ENCODE results near the gene NCBP1. TPM values are rescaled to one million over a fixed set of nuclear protein-coding genes. Genes with fewer than 3 reads are reported as not detected.

NCBP1 gene
- total RNA-seq, 2 donors from 2014 or later, result 16.1 to 28.7 TPM

DNA sequence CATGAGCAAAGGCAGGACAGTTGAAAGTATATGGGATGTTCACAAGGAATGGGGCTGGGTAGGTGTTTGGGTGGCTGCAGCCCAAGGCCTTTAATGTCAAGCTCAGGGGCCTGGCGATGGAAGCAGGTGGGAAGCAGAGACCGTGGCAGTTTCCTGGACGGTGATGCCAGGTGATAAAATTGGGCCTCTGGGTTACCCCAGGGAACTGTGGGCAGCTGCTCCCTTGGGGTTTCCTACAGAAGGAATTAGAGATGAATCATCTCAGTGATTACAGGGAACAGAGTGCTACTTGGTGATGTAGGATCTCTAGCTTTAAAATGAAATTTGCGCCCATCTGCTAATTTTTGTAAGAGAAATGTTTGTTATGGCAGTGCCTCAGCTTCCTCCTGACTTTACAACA lies 39.7 kb upstream of the NCBP1 start:
- no peak for ATAC-seq (ENCODE audit: insufficient number of reproducible peaks, low FRiP score, low read depth)
- TF ChIP-seq, protein P1, sequence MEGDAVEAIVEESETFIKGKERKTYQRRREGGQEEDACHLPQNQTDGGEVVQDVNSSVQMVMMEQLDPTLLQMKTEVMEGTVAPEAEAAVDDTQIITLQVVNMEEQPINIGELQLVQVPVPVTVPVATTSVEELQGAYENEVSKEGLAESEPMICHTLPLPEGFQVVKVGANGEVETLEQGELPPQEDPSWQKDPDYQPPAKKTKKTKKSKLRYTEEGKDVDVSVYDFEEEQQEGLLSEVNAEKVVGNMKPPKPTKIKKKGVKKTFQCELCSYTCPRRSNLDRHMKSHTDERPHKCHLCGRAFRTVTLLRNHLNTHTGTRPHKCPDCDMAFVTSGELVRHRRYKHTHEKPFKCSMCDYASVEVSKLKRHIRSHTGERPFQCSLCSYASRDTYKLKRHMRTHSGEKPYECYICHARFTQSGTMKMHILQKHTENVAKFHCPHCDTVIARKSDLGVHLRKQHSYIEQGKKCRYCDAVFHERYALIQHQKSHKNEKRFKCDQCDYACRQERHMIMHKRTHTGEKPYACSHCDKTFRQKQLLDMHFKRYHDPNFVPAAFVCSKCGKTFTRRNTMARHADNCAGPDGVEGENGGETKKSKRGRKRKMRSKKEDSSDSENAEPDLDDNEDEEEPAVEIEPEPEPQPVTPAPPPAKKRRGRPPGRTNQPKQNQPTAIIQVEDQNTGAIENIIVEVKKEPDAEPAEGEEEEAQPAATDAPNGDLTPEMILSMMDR (IDR thresholded peaks at IDR 0.05), result no peak
- peak overlapping the region; percentile 17 to 47 for H3K27ac ChIP-seq
- no peak for DNase-seq (ENCODE audit: low spot score)
- H3K4me1 ChIP-seq (ENCODE audit: control insufficient read depth in 1 of 2, low read depth in 2 of 2), result peaks cover 29 to 46% of the 10 kb centered on the region in 2 donors
- no peaks in the 10 kb centered on the region for H3K9me3 ChIP-seq
- H3K36me3 ChIP-seq, result peaks cover 4% of the 10 kb centered on the region
- no peak overlapping the region for H3K4me3 ChIP-seq
- no peaks in the 10 kb centered on the region for H3K27me3 ChIP-seq (replicated peaks; ENCODE audit: insufficient read depth)

DNA sequence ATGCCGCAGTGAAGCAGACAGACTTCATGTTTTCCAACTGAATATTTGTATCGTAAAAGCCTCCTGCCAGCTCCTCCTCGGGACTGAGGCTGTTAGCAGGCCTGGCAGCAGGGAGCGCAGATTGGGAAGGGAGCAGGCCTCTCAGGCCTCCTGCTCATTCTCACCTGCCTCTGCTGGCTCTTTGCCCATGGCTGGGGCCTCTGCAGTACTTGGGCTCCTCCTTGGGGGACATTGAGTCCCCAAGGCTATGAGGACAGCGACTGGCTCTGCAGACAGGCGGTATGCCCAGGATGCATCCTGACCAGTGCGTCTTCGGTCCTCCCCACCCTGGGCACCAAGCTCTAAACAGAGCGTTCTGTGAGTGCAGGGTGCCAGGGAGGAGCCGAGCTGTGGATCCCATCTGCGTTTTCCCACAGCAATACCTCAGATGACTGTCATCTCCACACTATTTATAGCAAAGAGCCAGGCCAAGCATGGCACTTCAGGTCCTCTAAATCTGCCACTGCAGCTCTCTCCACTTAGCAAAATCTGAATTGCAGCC lies 39.2 kb upstream of the NCBP1 start:
- ATAC-seq (ENCODE audit: insufficient number of reproducible peaks, low FRiP score, low read depth) (no peak), DNase-seq (ENCODE audit: low spot score) (no peak)
- no peaks in the 10 kb centered on the region for H3K9me3 ChIP-seq
- no peak overlapping the region for H3K4me3 ChIP-seq
- peaks cover 29 to 47% of the 10 kb centered on the region in 2 donors for H3K4me1 ChIP-seq (ENCODE audit: control insufficient read depth in 1 of 2, low read depth in 2 of 2)
- peaks cover 7% of the 10 kb centered on the region for H3K36me3 ChIP-seq
- peak overlapping the region; percentile 17 to 47 for H3K27ac ChIP-seq
- TF ChIP-seq, protein P1 (IDR thresholded peaks at IDR 0.05), result no peak
- H3K27me3 ChIP-seq (replicated peaks; ENCODE audit: insufficient read depth), result no peaks in the 10 kb centered on the region

DNA sequence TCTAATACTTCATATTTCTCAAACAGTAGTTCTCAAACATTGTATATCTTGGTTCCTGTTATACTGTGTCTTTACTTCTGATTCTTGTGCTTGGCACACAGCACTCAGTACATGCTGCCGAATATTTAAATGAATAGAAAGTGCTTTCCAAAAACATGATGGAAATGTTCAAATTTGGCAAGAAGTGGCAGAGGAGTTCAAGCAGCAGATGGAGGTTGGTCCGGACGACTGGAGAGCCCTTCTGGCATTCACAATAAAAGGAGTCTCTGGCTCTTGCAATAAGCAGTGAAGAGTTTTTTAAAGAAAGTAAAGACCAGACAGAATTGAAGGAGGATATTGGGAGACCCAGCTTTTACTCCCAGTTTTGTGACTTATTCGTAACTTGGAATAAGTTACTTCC lies 36.7 kb upstream of the NCBP1 start:
- no peak for ATAC-seq (ENCODE audit: insufficient number of reproducible peaks, low FRiP score, low read depth)
- H3K4me3 ChIP-seq, result peak overlapping the region; percentile 25
- peaks cover 29 to 47% of the 10 kb centered on the region in 2 donors for H3K4me1 ChIP-seq (ENCODE audit: control insufficient read depth in 1 of 2, low read depth in 2 of 2)
- peaks cover 27% of the 10 kb centered on the region for H3K36me3 ChIP-seq
- TF ChIP-seq, protein P1 (IDR thresholded peaks at IDR 0.05), result no peak
- no peak for DNase-seq (ENCODE audit: low spot score)
- peak overlapping the region; percentile 80 for H3K27ac ChIP-seq
- no peaks in the 10 kb centered on the region for H3K9me3 ChIP-seq
- no peaks in the 10 kb centered on the region for H3K27me3 ChIP-seq (replicated peaks; ENCODE audit: insufficient read depth)

DNA sequence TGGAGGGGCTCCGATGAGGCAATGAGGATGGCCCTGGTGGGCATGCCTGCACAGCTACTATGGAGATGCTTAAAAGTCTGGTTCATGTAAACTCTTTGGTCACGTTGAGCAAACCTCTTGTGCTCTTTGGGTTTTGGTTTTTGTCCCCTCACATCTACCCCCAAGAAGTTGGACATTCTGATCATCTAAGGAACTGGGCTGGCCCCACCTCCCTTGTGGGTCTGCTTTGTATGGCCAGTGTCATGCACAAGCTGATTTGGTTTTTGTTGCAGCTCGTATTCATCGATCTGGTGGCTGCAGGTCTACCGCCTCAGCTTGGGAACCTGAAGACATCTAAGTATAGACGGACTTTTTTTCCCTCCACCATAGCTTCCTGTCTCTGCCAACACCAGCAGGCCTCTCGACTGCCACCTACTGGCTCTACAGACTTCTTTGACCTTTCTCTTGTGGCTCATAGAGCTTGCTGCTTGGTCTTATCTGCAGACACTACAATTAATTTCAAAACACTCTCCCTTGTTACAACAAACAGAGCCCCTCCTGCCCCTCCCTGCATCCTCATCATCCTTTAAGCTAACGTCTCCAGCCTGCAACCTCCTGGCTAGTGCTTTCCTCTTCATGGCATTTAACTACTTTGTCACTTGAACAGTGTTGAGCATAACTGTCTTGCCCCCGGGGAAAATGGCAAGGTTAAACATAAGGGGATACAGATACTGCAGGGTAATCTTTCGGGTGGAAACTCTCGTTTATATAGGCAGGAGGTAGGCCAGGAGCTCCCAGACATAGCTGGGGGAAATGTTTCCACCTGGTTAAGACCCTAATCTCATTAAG lies 34.9 kb upstream of the NCBP1 start:
- DNase-seq (ENCODE audit: low spot score), result peak; percentile 47
- no peak for ATAC-seq (ENCODE audit: insufficient number of reproducible peaks, low FRiP score, low read depth)
- H3K27ac ChIP-seq, result peak overlapping the region in 1 of 2 donors; percentile 80

DNA sequence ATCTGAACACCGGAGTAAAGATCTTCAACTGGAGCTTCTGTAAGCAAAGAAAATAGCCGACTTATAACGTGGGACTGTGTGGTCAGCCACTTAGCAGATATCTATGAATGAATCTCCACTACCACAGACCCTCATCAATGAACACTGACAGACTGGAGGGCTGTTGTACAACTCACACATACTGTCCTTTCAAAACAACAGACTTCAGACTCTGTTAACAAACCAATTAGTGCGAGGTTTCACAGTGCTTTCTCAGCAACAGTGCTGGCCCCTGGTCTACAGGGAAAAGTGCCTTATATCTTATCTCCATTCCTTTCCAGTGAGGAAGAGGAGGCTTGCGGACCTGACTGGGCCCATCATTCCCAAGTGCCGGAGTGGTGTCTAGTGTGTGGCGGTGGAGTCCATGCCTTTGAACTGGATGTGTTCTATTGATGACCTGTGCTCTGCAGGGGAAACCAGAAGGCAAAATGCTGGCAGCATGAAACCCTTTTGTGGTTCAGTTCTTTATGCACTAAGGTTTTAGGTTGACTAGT lies 34.2 kb upstream of the NCBP1 start:
- Histone ChIP-seq H3K9me3 (no peaks in the 10 kb centered on the region), H3K27me3 (replicated peaks; ENCODE audit: insufficient read depth) (no peaks in the 10 kb centered on the region), H3K4me3 (no peak overlapping the region), H3K36me3 (peaks cover 40% of the 10 kb centered on the region), H3K4me1 (ENCODE audit: control insufficient read depth in 1 of 2, low read depth in 2 of 2) (peaks cover 26 to 36% of the 10 kb centered on the region in 2 donors), H3K27ac (no peak overlapping the region)
- DNase-seq (ENCODE audit: low spot score) (no peak), ATAC-seq (ENCODE audit: insufficient number of reproducible peaks, low FRiP score, low read depth) (no peak)
- TF ChIP-seq, protein P1 (IDR thresholded peaks at IDR 0.05), result no peak

More for the DNA sequence above, 34.9 kb upstream of the NCBP1 start:
- no peak overlapping the region for H3K4me3 ChIP-seq
- peaks cover 29 to 42% of the 10 kb centered on the region in 2 donors for H3K4me1 ChIP-seq (ENCODE audit: control insufficient read depth in 1 of 2, low read depth in 2 of 2)
- TF ChIP-seq, protein P1 (IDR thresholded peaks at IDR 0.05), result peak; percentile 79
- H3K36me3 ChIP-seq, result peaks cover 36% of the 10 kb centered on the region
- no peaks in the 10 kb centered on the region for H3K27me3 ChIP-seq (replicated peaks; ENCODE audit: insufficient read depth)
- no peaks in the 10 kb centered on the region for H3K9me3 ChIP-seq

Data from thoracic aorta (tissue), 2 donors.